GM12873 (cell line): Measurements from ENCODE around the gene BYSL.

ENCODE experiments used
- CTCF ChIP-seq: IDR thresholded peaks from 2 replicates; pipeline ENCODE4 v1.5.1; 2012; ENCODE audit warnings: low read depth, mild to moderate bottlenecking, moderate library complexity, low read length, control low read depth; ENCODE audit not compliant: insufficient read depth; ENCODE audit errors: missing control alignments

The BYSL gene

GRCh38 chr6:41895300-41896233, 25.7 kb upstream of the BYSL start, which contains the start of gene USP49:
Gene USP49, minus strand, starts transcription at chr6:41895375. Its CDS starts 88,392 bp downstream, at chr6:41806983.
- TF ChIP-seq CTCF = no peak

GRCh38 chr6:41896281-41896680, 25.0 kb upstream of the BYSL start:
- TF ChIP-seq CTCF = no peak

DNA sequence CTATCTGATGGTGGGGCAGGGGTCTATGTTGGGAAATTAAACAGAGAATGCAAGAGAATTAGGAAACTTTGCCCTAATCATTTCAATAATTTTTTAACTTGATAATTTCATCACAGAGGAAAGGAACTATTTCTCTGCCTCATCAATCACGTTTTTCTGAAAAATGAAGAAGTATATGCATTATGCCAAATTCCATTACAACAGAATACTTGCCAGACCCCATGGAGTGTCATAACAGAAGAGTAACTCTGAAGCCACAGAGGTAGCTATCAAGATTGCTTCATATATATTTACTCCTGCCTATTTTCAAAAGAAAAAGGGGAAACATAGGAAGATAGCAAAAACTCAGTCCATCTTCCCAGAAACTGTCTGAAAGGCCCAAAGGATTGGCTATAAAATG, 20.4 kb upstream of the BYSL start:
- no peak for TF ChIP-seq CTCF

- peak; percentile 64 for TF ChIP-seq CTCF
These were observed 19.3 kb upstream of the BYSL start for GRCh38 chr6:41901882-41902519.

- no peak for TF ChIP-seq CTCF
These were observed 11.6 kb upstream of the BYSL start for GRCh38 chr6:41909727-41910126.

- no peak for TF ChIP-seq CTCF
These were observed 7.0 kb upstream of the BYSL start for GRCh38 chr6:41914343-41914742.

- no peak for TF ChIP-seq CTCF
These were observed 6.3 kb upstream of the BYSL start for GRCh38 chr6:41914869-41915530.
